ENCODE results near the gene MAP6D1. TPM values are rescaled to one million over a fixed set of nuclear protein-coding genes. Genes with fewer than 3 reads are reported as not detected.

Gene MAP6D1
- total RNA-seq, 1 donor = 2.2 TPM

DNA sequence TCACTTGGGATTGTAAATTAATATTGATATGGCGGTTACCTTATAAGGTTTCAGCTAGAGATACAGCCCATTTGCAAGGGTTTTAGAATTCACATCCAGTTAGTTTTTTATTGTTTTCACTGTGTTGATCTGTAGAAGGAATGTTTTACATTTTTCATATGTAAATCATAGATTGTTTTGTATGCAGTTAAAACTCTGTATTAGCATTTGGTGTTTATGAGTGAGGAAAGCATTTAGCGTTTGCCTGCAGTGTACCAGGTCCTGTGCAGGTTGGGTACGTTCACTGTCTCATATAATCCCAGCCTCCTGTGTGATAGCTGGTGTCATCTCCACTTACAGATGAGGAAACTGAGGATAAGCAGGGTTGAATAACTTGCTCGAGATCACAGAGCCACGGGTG lies 23.8 kb downstream of the MAP6D1 start:
- Histone ChIP-seq H3K4me3 (ENCODE audit: insufficient read depth, low read length) (no peak overlapping the region), H3K27me3 (ENCODE audit: insufficient read depth, low read length) (no peaks in the 10 kb centered on the region), H2AFZ (ENCODE audit: low read length) (no peak overlapping the region), H3K4me1 (ENCODE audit: insufficient read depth, low read length) (no peaks in the 10 kb centered on the region), H3K9me3 (ENCODE audit: low read depth, low read length) (no peaks in the 10 kb centered on the region), H4K20me1 (ENCODE audit: insufficient read depth, low read length) (no peaks in the 10 kb centered on the region), H3K79me2 (ENCODE audit: insufficient read depth, low read length) (no peaks in the 10 kb centered on the region), H3K4me2 (ENCODE audit: insufficient read depth, low read length) (no peak overlapping the region), H3K27ac (ENCODE audit: low read depth, low read length) (no peak overlapping the region), H3K36me3 (ENCODE audit: insufficient read depth, low read length) (peaks cover 77% of the 10 kb centered on the region)
- TF ChIP-seq, protein P1, sequence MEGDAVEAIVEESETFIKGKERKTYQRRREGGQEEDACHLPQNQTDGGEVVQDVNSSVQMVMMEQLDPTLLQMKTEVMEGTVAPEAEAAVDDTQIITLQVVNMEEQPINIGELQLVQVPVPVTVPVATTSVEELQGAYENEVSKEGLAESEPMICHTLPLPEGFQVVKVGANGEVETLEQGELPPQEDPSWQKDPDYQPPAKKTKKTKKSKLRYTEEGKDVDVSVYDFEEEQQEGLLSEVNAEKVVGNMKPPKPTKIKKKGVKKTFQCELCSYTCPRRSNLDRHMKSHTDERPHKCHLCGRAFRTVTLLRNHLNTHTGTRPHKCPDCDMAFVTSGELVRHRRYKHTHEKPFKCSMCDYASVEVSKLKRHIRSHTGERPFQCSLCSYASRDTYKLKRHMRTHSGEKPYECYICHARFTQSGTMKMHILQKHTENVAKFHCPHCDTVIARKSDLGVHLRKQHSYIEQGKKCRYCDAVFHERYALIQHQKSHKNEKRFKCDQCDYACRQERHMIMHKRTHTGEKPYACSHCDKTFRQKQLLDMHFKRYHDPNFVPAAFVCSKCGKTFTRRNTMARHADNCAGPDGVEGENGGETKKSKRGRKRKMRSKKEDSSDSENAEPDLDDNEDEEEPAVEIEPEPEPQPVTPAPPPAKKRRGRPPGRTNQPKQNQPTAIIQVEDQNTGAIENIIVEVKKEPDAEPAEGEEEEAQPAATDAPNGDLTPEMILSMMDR (IDR thresholded peaks at IDR 0.05; ENCODE audit: extremely low read depth, low read depth, low read length) = no peak
- no peak for DNase-seq (ENCODE audit: insufficient read length, low spot score, missing footprints)

DNA sequence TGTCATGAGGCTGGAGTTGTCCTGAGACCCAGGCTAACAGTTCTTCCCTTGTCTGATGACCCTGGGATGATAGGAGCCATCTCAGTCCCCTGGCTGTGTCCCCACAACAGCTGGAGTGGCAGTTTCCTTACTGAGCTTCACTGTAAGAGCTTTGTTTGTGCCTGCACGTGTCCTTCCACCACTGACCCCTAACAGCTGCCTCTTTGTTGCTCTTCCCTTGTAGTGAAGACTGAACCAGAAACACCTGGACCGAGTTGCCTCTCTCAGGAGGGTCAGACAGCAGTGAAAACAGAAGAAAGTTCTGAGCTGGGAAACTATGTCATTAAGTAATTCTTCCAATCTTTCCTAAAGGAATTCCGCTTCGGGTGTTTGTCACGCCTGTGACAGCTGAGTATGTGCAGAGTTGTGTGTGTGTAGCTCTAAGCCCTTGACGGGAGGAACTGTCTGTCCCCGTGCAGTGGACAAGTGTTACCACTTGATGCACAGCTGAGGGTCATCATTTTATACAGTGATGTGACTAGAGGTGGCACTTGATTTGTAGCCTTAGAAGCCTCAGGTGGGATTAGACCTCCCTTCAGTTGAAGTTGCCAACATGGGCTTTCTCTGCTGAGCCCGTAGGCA lies 25.0 kb downstream of the MAP6D1 start:
- H3K9me3 ChIP-seq (ENCODE audit: low read depth, low read length) = no peaks in the 10 kb centered on the region
- H3K4me2 ChIP-seq (ENCODE audit: insufficient read depth, low read length) = no peak overlapping the region
- peaks cover 70% of the 10 kb centered on the region for H3K36me3 ChIP-seq (ENCODE audit: insufficient read depth, low read length)
- H3K27ac ChIP-seq (ENCODE audit: low read depth, low read length) = no peak overlapping the region
- H3K27me3 ChIP-seq (ENCODE audit: insufficient read depth, low read length) = no peaks in the 10 kb centered on the region
- no peaks in the 10 kb centered on the region for H4K20me1 ChIP-seq (ENCODE audit: insufficient read depth, low read length)
- H3K4me3 ChIP-seq (ENCODE audit: insufficient read depth, low read length) = no peak overlapping the region
- TF ChIP-seq, protein P1 (IDR thresholded peaks at IDR 0.05; ENCODE audit: extremely low read depth, low read depth, low read length) = no peak
- H2AFZ ChIP-seq (ENCODE audit: low read length) = no peak overlapping the region
- no peak for DNase-seq (ENCODE audit: insufficient read length, low spot score, missing footprints)
- no peaks in the 10 kb centered on the region for H3K4me1 ChIP-seq (ENCODE audit: insufficient read depth, low read length)
- H3K79me2 ChIP-seq (ENCODE audit: insufficient read depth, low read length) = no peaks in the 10 kb centered on the region

DNA sequence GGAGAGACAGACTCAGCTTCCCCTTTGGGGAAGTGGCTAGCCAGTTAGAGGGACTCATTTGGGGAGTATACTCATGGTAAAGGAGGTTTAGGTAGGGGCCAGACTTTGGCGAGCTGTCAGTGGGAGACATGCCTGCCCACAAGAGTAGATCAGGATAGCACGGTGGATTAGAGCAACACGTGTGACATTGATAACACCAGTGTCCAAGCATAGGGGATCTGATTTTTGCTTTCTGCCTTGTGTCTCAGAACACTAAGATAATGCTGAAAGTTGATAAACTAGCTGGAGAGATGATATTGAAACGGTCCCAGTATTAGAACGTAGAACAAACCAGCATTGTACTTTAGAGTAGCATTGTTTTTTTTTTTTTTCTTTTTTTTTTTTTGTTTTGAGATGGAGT lies 25.9 kb downstream of the MAP6D1 start:
- H3K4me1 ChIP-seq (ENCODE audit: insufficient read depth, low read length) = no peaks in the 10 kb centered on the region
- no peaks in the 10 kb centered on the region for H3K9me3 ChIP-seq (ENCODE audit: low read depth, low read length)
- H4K20me1 ChIP-seq (ENCODE audit: insufficient read depth, low read length) = no peaks in the 10 kb centered on the region
- H3K27ac ChIP-seq (ENCODE audit: low read depth, low read length) = no peak overlapping the region
- H3K36me3 ChIP-seq (ENCODE audit: insufficient read depth, low read length) = peaks cover 72% of the 10 kb centered on the region
- no peak overlapping the region for H3K4me2 ChIP-seq (ENCODE audit: insufficient read depth, low read length)
- H3K4me3 ChIP-seq (ENCODE audit: insufficient read depth, low read length) = no peak overlapping the region
- no peaks in the 10 kb centered on the region for H3K27me3 ChIP-seq (ENCODE audit: insufficient read depth, low read length)
- H2AFZ ChIP-seq (ENCODE audit: low read length) = no peak overlapping the region
- TF ChIP-seq, protein P1 (IDR thresholded peaks at IDR 0.05; ENCODE audit: extremely low read depth, low read depth, low read length) = no peak
- DNase-seq (ENCODE audit: insufficient read length, low spot score, missing footprints) = no peak
- H3K79me2 ChIP-seq (ENCODE audit: insufficient read depth, low read length) = no peaks in the 10 kb centered on the region

DNA sequence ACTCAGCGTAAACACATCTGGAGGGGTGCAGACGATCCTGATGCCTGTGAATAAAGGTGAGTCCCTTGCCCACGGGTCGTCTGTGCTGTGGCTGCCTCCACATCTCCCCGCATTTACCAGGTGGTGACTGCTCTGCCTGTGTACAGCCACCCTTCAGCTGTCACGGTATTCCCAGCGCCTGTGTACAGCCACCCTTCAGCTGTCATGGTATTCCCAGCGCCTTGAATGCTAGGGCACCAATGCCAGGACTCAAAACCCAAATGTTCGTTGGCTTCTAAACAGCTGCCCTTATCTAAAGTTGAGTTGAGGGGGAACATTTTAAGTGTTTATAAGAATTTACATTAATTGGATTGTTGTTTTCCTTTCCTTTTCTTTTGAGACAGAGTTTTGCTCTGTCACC lies 27.4 kb downstream of the MAP6D1 start:
- Histone ChIP-seq H3K4me3 (ENCODE audit: insufficient read depth, low read length) (no peak overlapping the region), H3K36me3 (ENCODE audit: insufficient read depth, low read length) (peaks cover 67% of the 10 kb centered on the region), H3K27ac (ENCODE audit: low read depth, low read length) (no peak overlapping the region), H3K9me3 (ENCODE audit: low read depth, low read length) (no peaks in the 10 kb centered on the region), H3K79me2 (ENCODE audit: insufficient read depth, low read length) (no peaks in the 10 kb centered on the region), H3K4me1 (ENCODE audit: insufficient read depth, low read length) (no peaks in the 10 kb centered on the region), H3K27me3 (ENCODE audit: insufficient read depth, low read length) (no peaks in the 10 kb centered on the region), H3K4me2 (ENCODE audit: insufficient read depth, low read length) (no peak overlapping the region), H4K20me1 (ENCODE audit: insufficient read depth, low read length) (no peaks in the 10 kb centered on the region), H2AFZ (ENCODE audit: low read length) (no peak overlapping the region)
- TF ChIP-seq, protein P1 (IDR thresholded peaks at IDR 0.05; ENCODE audit: extremely low read depth, low read depth, low read length) = no peak
- no peak for DNase-seq (ENCODE audit: insufficient read length, low spot score, missing footprints)

All from osteoblast (primary cell).